Measurements from ENCODE around the gene EGFL7. TPM values are rescaled to one million over a fixed set of nuclear protein-coding genes. Genes with fewer than 3 reads are reported as not detected.
A peak's percentile ranks its signal among the peaks of the same experiment; 100 is the strongest.

The EGFL7 gene
- 100 to 1,000 TPM in 1 of 2 donors, 10 to 100 TPM in 1; 86.6 to 138 TPM for total RNA-seq
- long read RNA-seq, transcript EGFL7-202 (9 exons, 1,282 nt): minor isoform, 14 of 116 reads
- long read RNA-seq, transcript EGFL7-204 (10 exons, 1,529 nt): major isoform, 34 of 116 reads
- long read RNA-seq, partial matches to known transcripts: 28 of 116 reads
- long read RNA-seq, other reads (novel, unspliced or antisense): 39 of 116 reads

DNA sequence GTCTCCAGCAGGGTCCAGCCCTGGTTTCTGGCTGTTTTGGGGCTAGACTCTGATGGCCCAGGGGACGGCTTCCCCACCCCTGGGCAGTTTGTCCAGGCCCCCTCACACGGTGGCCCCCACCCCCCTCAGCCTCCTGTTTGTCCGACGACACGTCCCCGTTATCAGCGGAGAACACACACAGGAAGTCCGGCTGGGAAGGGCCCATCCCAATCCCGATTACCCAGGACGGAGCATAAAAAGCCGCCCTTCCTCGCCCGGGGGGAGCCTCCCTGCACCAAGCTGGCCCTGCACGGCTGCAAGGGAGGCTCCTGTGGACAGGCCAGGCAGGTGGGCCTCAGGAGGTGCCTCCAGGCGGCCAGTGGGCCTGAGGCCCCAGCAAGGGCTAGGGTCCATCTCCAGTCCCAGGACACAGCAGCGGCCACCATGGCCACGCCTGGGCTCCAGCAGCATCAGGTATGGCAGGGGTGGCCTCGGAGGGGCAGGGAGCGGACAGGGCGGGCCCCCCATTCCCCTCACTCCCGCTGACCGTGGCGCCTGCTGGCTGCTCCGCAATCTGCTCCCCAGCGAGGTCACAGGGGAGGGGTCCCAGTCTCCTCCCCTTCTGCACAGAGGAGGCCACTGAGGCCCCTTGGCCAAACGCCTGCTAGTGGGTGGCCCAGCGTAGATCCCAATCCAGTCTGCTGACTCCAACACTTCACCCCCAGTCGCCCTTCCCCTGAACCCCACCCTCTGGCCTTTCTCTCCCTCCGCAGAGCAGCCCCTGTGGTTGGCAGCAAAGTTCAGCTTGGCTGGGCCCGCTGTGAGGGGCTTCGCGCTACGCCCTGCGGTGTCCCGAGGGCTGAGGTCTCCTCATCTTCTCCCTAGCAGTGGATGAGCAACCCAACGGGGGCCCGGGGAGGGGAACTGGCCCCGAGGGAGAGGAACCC, at the start of gene EGFL7:
EGFL7 (plus strand) TSS at position 261 of the 926 bp plus-strand sequence. CDS start 5,367 bp downstream, outside the sequence.
- peak; percentile 89 for DNase-seq
- peak; percentile 3 to 47 for ATAC-seq
- intact Hi-C loops (cut with DNase I): no loop called here

- intact Hi-C loops (cut with DNase I): loop anchor here in 1 of 2 donors (10.0 kb wide), 1 partner anchor 69 kb away; the partner anchor contains the start of gene NOTCH1
- no peak for DNase-seq
- ATAC-seq: peak in 1 of 2 donors; percentile 7
Measured at GRCh38 chr9:136613824-136614371, 48.8 kb upstream of the EGFL7 start.

GRCh38 chr9:136614372-136614922, 48.3 kb upstream of the EGFL7 start:
- intact Hi-C loops (cut with DNase I): loop anchor here in 1 of 2 donors (10.0 kb wide), 1 partner anchor 70 kb away; the partner anchor contains the start of gene NOTCH1
- ATAC-seq: peak; percentile 47 to 74
- peak; percentile 83 for DNase-seq

DNA sequence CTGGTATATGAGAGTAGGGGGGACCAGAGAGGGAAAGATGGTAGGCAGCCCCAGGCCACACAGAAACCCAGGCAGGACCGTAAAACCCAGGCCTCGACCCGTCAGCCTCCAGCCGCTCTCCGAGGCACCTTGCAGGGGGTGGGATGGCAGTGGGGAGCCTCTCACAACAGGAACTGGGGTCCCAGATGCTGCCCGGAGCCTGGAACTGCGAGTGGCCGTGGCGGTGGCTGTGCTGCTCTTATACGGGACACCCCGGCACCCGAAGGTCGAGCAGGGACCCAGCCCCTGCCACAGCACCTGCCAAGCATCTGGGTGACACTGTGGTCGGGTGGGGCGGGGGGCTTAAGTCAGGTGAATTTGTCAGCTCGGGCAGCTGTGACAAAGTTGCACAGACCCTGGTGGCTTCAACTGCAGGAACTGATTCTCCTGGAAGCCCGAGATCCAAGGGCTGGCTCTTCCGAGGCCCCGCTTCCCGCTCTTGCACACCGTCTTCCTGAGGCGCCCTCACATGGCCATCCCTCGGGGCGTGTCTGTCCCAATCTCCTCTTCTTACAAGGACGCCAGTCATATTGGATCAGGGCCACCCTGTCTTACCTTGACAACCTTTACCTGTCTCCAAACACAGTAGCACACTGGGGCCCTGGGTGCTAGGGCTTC, 47.6 kb upstream of the EGFL7 start:
- intact Hi-C loops (cut with DNase I): loop anchor here in 1 of 2 donors (10.0 kb wide), 1 partner anchor 70 kb away; the partner anchor contains the start of gene NOTCH1
- ATAC-seq (no peak), DNase-seq (no peak)

GRCh38 chr9:136615631-136616306, 46.9 kb upstream of the EGFL7 start:
- ATAC-seq: no peak
- intact Hi-C loops (cut with DNase I): loop anchor here in 1 of 2 donors (10.0 kb wide), 1 partner anchor 71 kb away; the partner anchor contains the start of gene NOTCH1
- no peak for DNase-seq

- ATAC-seq (no peak), DNase-seq (no peak)
- intact Hi-C loops (cut with DNase I): loop anchor here in 1 of 2 donors (10.0 kb wide), 1 partner anchor 71 kb away; the partner anchor contains the start of gene NOTCH1
Measured at GRCh38 chr9:136616307-136616635, 46.4 kb upstream of the EGFL7 start.

DNA sequence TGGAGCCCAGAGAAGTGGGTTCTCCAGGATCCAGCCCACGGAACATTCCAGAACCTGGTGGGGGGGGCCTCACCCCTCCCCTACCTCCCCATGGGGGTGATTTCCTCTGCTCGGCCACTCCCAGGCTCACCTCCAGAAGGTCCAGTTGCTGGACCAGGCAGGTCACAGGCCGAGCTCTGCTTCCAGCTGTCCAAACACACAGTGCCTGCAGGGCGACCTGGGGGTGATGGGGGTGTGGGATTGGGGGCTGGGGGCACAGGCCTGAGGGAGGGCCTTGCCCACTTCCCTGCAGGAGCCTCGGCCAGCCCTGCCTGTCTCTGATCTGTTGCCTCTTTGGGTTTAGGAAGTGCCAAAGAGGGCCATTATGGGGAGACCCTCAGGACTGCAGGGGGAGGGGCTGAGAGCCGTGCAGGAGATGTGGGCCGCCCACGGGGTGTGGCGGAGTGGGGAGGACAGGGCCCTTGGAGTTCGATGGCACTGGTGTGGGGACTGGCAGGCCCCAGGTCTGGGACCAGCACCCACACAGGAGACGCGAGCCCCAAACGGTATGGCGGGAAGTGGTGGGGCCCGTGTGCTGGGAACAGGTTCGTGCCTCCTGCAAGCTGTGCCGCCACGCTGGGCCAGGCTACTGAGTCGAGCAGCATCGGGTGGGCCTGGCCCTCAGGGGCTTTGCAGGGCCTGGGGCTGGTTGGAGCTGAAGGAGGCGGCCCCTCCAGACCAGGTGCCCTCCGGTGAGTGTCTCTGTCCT, 45.6 kb upstream of the EGFL7 start:
- no peak for DNase-seq
- ATAC-seq: no peak
- intact Hi-C loops (cut with DNase I): loop anchor here in 1 of 2 donors (10.0 kb wide), 1 partner anchor 72 kb away; the partner anchor contains the start of gene NOTCH1

DNA sequence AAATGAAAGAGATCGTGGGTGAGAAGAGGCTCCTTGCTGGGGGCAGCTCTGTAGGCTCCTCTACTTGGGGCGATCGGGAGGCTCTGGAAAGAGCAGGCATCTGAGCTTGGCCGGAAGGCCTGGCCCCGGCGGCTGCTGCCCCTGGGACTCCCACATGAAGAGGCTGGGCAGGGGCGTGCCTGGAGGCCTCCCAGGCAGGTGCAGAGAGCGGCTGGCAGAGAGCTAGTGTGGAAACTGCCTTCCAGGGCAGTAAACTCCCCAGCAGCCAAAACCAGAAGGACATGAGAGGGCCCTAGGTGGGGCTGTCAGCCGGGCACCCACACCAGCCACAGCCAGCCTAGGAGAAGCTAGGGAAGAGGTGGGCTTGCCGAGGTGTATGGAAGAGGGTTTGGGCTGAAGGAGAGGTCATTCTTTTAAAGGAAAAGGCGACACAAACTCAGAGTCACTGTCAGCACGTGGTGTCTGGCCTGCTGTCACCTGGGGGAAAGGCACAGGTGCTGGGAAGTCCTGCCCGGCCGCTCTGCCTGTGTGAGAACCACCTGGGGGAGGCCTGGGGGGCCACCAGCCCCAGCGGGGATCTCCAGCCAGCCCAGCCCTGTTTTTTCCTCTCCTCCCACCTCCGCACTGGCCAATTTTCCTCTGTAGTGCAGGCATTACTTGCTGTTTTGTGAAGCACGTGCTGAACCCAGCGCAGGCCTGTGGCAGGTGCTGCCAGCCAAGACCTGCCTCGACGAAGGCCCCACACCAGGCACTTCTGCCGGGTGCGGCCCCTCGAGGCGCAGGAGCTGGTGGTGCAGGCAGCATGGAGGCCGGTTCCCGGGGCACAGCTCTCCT, 44.8 kb upstream of the EGFL7 start:
- intact Hi-C loops (cut with DNase I): loop anchor here in 1 of 2 donors (10.0 kb wide), 1 partner anchor 73 kb away; the partner anchor contains the start of gene NOTCH1
- ATAC-seq: no peak

DNA sequence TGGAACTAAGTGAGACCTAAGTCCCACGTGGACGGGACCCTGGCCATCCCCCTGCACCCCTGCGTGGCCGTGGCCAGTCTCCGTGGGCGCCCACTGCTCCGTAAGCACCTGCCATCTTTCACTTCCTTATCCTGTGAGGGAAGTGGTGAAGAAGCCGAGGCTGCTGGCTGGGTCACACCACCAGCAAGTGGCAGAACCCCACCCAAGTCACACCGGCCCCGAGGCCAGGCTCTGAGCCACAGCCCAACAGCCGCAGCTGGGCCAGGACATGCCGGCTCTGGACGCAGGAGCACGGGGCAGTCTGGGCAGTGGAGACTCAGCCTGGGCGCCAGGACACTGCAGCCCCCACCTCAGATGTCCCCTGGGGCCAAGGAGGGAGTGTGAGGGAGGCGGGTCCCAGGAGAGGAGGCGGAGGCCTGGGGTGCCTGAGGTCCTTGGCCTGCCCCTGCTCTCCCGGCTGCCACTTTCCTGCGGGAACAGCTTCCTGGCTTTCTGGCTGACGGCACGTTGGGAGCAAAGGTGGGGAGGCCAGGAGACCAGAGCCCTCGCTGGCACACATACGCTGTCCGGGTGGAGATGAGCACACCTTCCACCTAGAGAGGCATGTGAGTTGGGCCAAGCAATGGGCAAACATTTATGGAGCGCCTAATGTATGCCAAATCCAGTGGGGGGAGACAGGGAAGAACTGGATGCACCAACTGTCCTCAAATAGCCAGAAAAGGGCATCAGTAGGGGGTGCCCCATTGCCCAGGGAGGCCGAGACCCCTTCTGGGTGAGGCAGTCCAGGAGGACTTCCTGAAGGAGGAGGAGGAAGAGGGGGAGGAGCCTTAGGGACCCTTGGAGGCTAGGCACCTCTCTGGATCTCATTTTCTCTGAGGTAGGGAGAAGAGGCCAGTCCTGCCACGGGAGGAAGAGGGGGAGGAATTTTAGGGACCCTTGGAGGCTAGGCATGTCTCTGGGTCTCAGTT, 43.9 kb upstream of the EGFL7 start:
- intact Hi-C loops (cut with DNase I): loop anchor here in 1 of 2 donors (10.0 kb wide), 1 partner anchor 74 kb away; the partner anchor contains the start of gene NOTCH1
- ATAC-seq (no peak), DNase-seq (peak; percentile 52)

More for the DNA sequence above, 44.8 kb upstream of the EGFL7 start:
- DNase-seq: no peak

GRCh38 chr9:136619742-136620440, 42.8 kb upstream of the EGFL7 start:
- DNase-seq (peak; percentile 65), ATAC-seq (peak; percentile 25 to 28)
- intact Hi-C loops (cut with DNase I): loop anchor here (10.0 kb wide), 2 partner anchors 45 to 75 kb away; partner anchors contain the start of gene NOTCH1 (in 2 of the 2)

DNA sequence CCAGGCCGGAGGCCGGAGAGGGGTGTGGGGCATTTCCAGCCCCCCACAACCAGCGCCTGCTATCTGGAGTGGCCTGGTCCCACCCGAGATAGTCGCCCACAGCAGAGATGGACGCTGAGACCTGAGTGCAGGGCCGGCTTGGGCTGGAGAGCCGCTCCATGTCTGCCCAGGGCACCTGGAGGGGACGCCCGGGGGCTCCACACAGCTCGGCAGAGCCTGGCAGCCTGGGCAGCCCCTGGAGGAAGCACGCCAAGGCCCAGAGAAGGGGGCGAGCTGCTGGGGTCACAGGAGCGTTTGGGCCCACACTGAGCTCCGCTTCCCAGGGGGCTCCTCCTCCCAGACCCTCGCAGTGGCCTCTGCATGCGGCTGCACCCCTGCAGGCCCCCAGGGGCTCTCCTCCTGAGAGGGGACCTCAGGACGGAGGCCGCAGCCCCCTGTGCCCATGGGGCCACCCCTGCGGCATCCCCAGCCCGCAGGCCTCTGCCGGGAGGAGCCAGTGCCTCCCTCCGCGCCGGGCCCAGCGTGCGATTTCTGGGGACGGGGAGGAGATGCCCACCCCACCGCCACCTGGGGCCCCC, 42.2 kb upstream of the EGFL7 start:
- DNase-seq (no peak), ATAC-seq (no peak)
- intact Hi-C loops (cut with DNase I): loop anchor here (10.0 kb wide), 2 partner anchors 46 to 76 kb away; partner anchors contain the start of gene NOTCH1 (in 1 of the 2)

DNA sequence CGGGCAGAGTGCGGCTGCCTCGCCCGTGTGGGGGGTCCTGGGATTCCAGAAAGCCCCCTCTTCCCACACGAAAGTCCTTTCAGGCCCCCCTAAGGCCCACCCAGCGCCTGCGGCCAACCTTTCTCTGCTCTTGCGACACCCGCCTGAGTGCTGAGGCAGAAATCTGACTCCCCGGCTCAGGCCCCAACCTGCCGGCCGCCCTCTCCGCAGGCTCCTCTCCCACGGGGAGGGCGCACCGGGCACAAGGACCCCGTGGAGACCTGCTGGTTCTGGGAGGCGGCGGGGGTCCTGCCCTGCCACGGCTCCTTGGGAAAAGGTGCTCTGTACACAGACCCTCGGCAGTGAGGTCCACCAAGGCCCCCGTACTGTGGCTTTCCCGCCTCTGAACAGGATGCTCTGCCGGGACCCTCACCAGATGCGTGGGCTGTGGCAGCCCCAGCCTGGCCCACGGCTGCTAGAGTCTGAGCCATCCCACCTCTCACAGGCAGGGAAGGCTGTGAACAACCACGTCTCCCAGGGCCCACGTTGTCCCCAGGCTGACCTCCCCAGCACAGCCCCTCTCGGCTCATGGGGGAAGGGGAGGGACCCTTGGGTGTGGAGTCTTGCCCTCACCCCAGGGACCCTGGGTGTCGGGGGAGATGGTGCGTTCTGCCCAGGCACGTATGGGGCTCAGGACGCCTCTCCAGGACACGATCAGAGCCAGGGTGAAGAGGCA, 41.5 kb upstream of the EGFL7 start:
- ATAC-seq: no peak
- intact Hi-C loops (cut with DNase I): loop anchor here (10.0 kb wide), 2 partner anchors 46 to 76 kb away; partner anchors contain the start of gene NOTCH1 (in 1 of the 2)
- no peak for DNase-seq

- DNase-seq: no peak
- intact Hi-C loops (cut with DNase I): loop anchor here (10.0 kb wide), 2 partner anchors 47 to 77 kb away; partner anchors contain the start of gene NOTCH1 (in 1 of the 2)
Measured at GRCh38 chr9:136621734-136622093, 41.0 kb upstream of the EGFL7 start.

More at GRCh38 chr9:136621734-136622093, 41.0 kb upstream of the EGFL7 start:
- no peak for ATAC-seq

Data from left cardiac atrium (tissue), 4 donors.